ENCODE results near the gene RPL22.

RPL22 gene

GRCh38 chr1:6152882-6153281 lies 46.5 kb downstream of the RPL22 start:
- no peaks in the 10 kb centered on the region for H3K79me1 ChIP-seq (ENCODE audit: low read length)
- no peak for DNase-seq
- WGBS (ENCODE audit: extremely low coverage, insufficient coverage, low lambda C conversion rate), result no CpG with 5 or more reads among the region's 7 CpGs

GRCh38 chr1:6152181-6152580 lies 47.2 kb downstream of the RPL22 start:
- Histone ChIP-seq H3K4me2 (ENCODE audit: low read length) (no peak overlapping the region), H3K36me3 (ENCODE audit: control insufficient read depth, insufficient read depth, low read length) (no peaks in the 10 kb centered on the region), H3K18ac (ENCODE audit: low read length) (no peak overlapping the region), H3K4me1 (ENCODE audit: control insufficient read depth, low read depth, low read length) (no peaks in the 10 kb centered on the region), H3K27me3 (ENCODE audit: insufficient read depth, low read length, poor library complexity) (no peaks in the 10 kb centered on the region), H3K79me1 (ENCODE audit: low read length) (no peaks in the 10 kb centered on the region), H4K8ac (ENCODE audit: low read depth, low read length) (no peak overlapping the region), H2BK5ac (ENCODE audit: low read length) (no peak overlapping the region), H2BK15ac (replicated peaks; ENCODE audit: low read depth) (no peak overlapping the region), H2AK5ac (ENCODE audit: low read length) (no peak overlapping the region), H4K5ac (ENCODE audit: low read length) (no peak overlapping the region), H2BK120ac (ENCODE audit: low read depth, low read length) (no peak overlapping the region), H3K27ac (ENCODE audit: low read depth, low read length) (no peak overlapping the region), H3K79me2 (ENCODE audit: control insufficient read depth, insufficient read depth, low read length) (no peaks in the 10 kb centered on the region), H3K4ac (ENCODE audit: low read depth, low read length) (no peak overlapping the region), H3K9ac (ENCODE audit: low read length) (no peak overlapping the region), H3K23ac (ENCODE audit: low read length) (no peak overlapping the region), H3K56ac (ENCODE audit: low read length) (no peak overlapping the region), H3K4me3 (ENCODE audit: low read length) (no peak overlapping the region)
- no peak for DNase-seq
- no CpG with 5 or more reads among the region's 11 CpGs for WGBS (ENCODE audit: extremely low coverage, insufficient coverage, low lambda C conversion rate)

More at GRCh38 chr1:6152882-6153281, 46.5 kb downstream of the RPL22 start:
- H2BK5ac ChIP-seq (ENCODE audit: low read length), result no peak overlapping the region
- H3K4me2 ChIP-seq (ENCODE audit: low read length), result no peak overlapping the region
- H4K8ac ChIP-seq (ENCODE audit: low read depth, low read length), result no peak overlapping the region
- no peak overlapping the region for H3K23ac ChIP-seq (ENCODE audit: low read length)
- H2BK15ac ChIP-seq (replicated peaks; ENCODE audit: low read depth), result no peak overlapping the region
- H3K56ac ChIP-seq (ENCODE audit: low read length), result no peak overlapping the region
- H3K27me3 ChIP-seq (ENCODE audit: insufficient read depth, low read length, poor library complexity), result no peaks in the 10 kb centered on the region
- no peak overlapping the region for H2AK5ac ChIP-seq (ENCODE audit: low read length)
- no peaks in the 10 kb centered on the region for H3K36me3 ChIP-seq (ENCODE audit: control insufficient read depth, insufficient read depth, low read length)
- H2BK120ac ChIP-seq (ENCODE audit: low read depth, low read length), result no peak overlapping the region
- no peak overlapping the region for H3K9ac ChIP-seq (ENCODE audit: low read length)
- H3K4me3 ChIP-seq (ENCODE audit: low read length), result no peak overlapping the region
- H3K4me1 ChIP-seq (ENCODE audit: control insufficient read depth, low read depth, low read length), result no peaks in the 10 kb centered on the region
- no peak overlapping the region for H3K27ac ChIP-seq (ENCODE audit: low read depth, low read length)
- H3K18ac ChIP-seq (ENCODE audit: low read length), result no peak overlapping the region
- H3K4ac ChIP-seq (ENCODE audit: low read depth, low read length), result no peak overlapping the region
- H4K5ac ChIP-seq (ENCODE audit: low read length), result no peak overlapping the region
- H3K79me2 ChIP-seq (ENCODE audit: control insufficient read depth, insufficient read depth, low read length), result no peaks in the 10 kb centered on the region

GRCh38 chr1:6151291-6151822 lies 48.0 kb downstream of the RPL22 start:
- Histone ChIP-seq H3K79me1 (ENCODE audit: low read length) (no peaks in the 10 kb centered on the region), H4K8ac (ENCODE audit: low read depth, low read length) (no peak overlapping the region), H3K4me3 (ENCODE audit: low read length) (no peak overlapping the region), H2BK120ac (ENCODE audit: low read depth, low read length) (no peak overlapping the region), H3K36me3 (ENCODE audit: control insufficient read depth, insufficient read depth, low read length) (no peaks in the 10 kb centered on the region), H2BK15ac (replicated peaks; ENCODE audit: low read depth) (no peak overlapping the region), H3K4ac (ENCODE audit: low read depth, low read length) (no peak overlapping the region), H3K27me3 (ENCODE audit: insufficient read depth, low read length, poor library complexity) (no peaks in the 10 kb centered on the region), H3K27ac (ENCODE audit: low read depth, low read length) (no peak overlapping the region), H2AK5ac (ENCODE audit: low read length) (no peak overlapping the region), H3K9ac (ENCODE audit: low read length) (no peak overlapping the region), H3K23ac (ENCODE audit: low read length) (no peak overlapping the region), H3K4me2 (ENCODE audit: low read length) (no peak overlapping the region), H3K79me2 (ENCODE audit: control insufficient read depth, insufficient read depth, low read length) (no peaks in the 10 kb centered on the region), H3K56ac (ENCODE audit: low read length) (no peak overlapping the region), H4K5ac (ENCODE audit: low read length) (no peak overlapping the region), H3K4me1 (ENCODE audit: control insufficient read depth, low read depth, low read length) (no peaks in the 10 kb centered on the region), H2BK5ac (ENCODE audit: low read length) (no peak overlapping the region), H3K18ac (ENCODE audit: low read length) (no peak overlapping the region)
- no CpG with 5 or more reads among the region's 9 CpGs for whole genome bisulfite sequencing (ENCODE audit: extremely low coverage, insufficient coverage, low lambda C conversion rate)
- no peak for DNase-seq

- H3K79me1 ChIP-seq (ENCODE audit: low read length), result no peaks in the 10 kb centered on the region
- no CpG with 5 or more reads among the region's 11 CpGs for WGBS (ENCODE audit: extremely low coverage, insufficient coverage, low lambda C conversion rate)
- no peak overlapping the region for H2AK5ac ChIP-seq (ENCODE audit: low read length)
- H3K36me3 ChIP-seq (ENCODE audit: control insufficient read depth, insufficient read depth, low read length), result no peaks in the 10 kb centered on the region
- H3K56ac ChIP-seq (ENCODE audit: low read length), result no peak overlapping the region
- H3K23ac ChIP-seq (ENCODE audit: low read length), result no peak overlapping the region
- no peak overlapping the region for H3K27ac ChIP-seq (ENCODE audit: low read depth, low read length)
- no peak overlapping the region for H2BK5ac ChIP-seq (ENCODE audit: low read length)
- no peaks in the 10 kb centered on the region for H3K4me1 ChIP-seq (ENCODE audit: control insufficient read depth, low read depth, low read length)
- no peak overlapping the region for H3K4me2 ChIP-seq (ENCODE audit: low read length)
- no peak overlapping the region for H2BK15ac ChIP-seq (replicated peaks; ENCODE audit: low read depth)
- H3K4me3 ChIP-seq (ENCODE audit: low read length), result no peak overlapping the region
- no peak overlapping the region for H3K18ac ChIP-seq (ENCODE audit: low read length)
- no peak overlapping the region for H4K8ac ChIP-seq (ENCODE audit: low read depth, low read length)
- no peak overlapping the region for H4K5ac ChIP-seq (ENCODE audit: low read length)
- H3K27me3 ChIP-seq (ENCODE audit: insufficient read depth, low read length, poor library complexity), result no peaks in the 10 kb centered on the region
- H2BK120ac ChIP-seq (ENCODE audit: low read depth, low read length), result no peak overlapping the region
- no peak overlapping the region for H3K9ac ChIP-seq (ENCODE audit: low read length)
- no peaks in the 10 kb centered on the region for H3K79me2 ChIP-seq (ENCODE audit: control insufficient read depth, insufficient read depth, low read length)
- H3K4ac ChIP-seq (ENCODE audit: low read depth, low read length), result no peak overlapping the region
- DNase-seq, result no peak
Observed at GRCh38 chr1:6150006-6150938, 49.1 kb downstream of the RPL22 start.

- no peak for DNase-seq
- no peak overlapping the region for H3K27ac ChIP-seq (ENCODE audit: low read depth, low read length)
- no peak overlapping the region for H3K4me2 ChIP-seq (ENCODE audit: low read length)
- no peak overlapping the region for H4K5ac ChIP-seq (ENCODE audit: low read length)
- no peaks in the 10 kb centered on the region for H3K79me1 ChIP-seq (ENCODE audit: low read length)
- H2BK15ac ChIP-seq (replicated peaks; ENCODE audit: low read depth), result no peak overlapping the region
- H2BK5ac ChIP-seq (ENCODE audit: low read length), result no peak overlapping the region
- no peak overlapping the region for H3K18ac ChIP-seq (ENCODE audit: low read length)
- H3K79me2 ChIP-seq (ENCODE audit: control insufficient read depth, insufficient read depth, low read length), result no peaks in the 10 kb centered on the region
- no peak overlapping the region for H2AK5ac ChIP-seq (ENCODE audit: low read length)
- H3K4ac ChIP-seq (ENCODE audit: low read depth, low read length), result no peak overlapping the region
- H3K9ac ChIP-seq (ENCODE audit: low read length), result no peak overlapping the region
- H3K36me3 ChIP-seq (ENCODE audit: control insufficient read depth, insufficient read depth, low read length), result no peaks in the 10 kb centered on the region
- H3K4me3 ChIP-seq (ENCODE audit: low read length), result no peak overlapping the region
- H2BK120ac ChIP-seq (ENCODE audit: low read depth, low read length), result no peak overlapping the region
- no peaks in the 10 kb centered on the region for H3K27me3 ChIP-seq (ENCODE audit: insufficient read depth, low read length, poor library complexity)
- H4K8ac ChIP-seq (ENCODE audit: low read depth, low read length), result no peak overlapping the region
- no peak overlapping the region for H3K23ac ChIP-seq (ENCODE audit: low read length)
- no peaks in the 10 kb centered on the region for H3K4me1 ChIP-seq (ENCODE audit: control insufficient read depth, low read depth, low read length)
- WGBS (ENCODE audit: extremely low coverage, insufficient coverage, low lambda C conversion rate), result no CpG with 5 or more reads among the region's 1 CpG
- H3K56ac ChIP-seq (ENCODE audit: low read length), result no peak overlapping the region
Observed at GRCh38 chr1:6149597-6149996, 49.8 kb downstream of the RPL22 start.
